Fibroblast of mammary gland (primary cell): ENCODE data around the gene LTV1.
A peak's percentile ranks its signal among the peaks of the same experiment; 100 is the strongest.

ENCODE experiments used
- DNase-seq: peaks from one replicate; pipeline ENCODE4 v3.0.0-alpha.2; 2010; ENCODE audit warnings: low read depth
- H3K4me3 ChIP-seq: 2 replicates; pipeline ENCODE4 v1.5.1; 2011; ENCODE audit warnings: low read depth, mild to moderate bottlenecking, low read length, moderate library complexity; ENCODE audit not compliant: control insufficient read depth
- CTCF ChIP-seq: conservative IDR thresholded peaks from 2 replicates; pipeline ENCODE4 v1.5.1; 2011; ENCODE audit warnings: low read depth, low read length, inconsistent platforms; ENCODE audit not compliant: control insufficient read depth, insufficient read depth

LTV1 gene

GRCh38 chr6:143878272-143878760, 35.2 kb downstream of the LTV1 start:
- DNase-seq = peak; percentile 21
- H3K4me3 ChIP-seq = no peak overlapping the region
- TF ChIP-seq CTCF = no peak

- no peak overlapping the region for H3K4me3 ChIP-seq
- DNase-seq = no peak
- no peak for TF ChIP-seq CTCF
Measured at GRCh38 chr6:143880412-143880811, 37.3 kb downstream of the LTV1 start.

- DNase-seq = no peak
- no peak for TF ChIP-seq CTCF
- H3K4me3 ChIP-seq = no peak overlapping the region
Measured at GRCh38 chr6:143882401-143882930, 39.3 kb downstream of the LTV1 start.

- no peak for TF ChIP-seq CTCF
- peak; percentile 64 for DNase-seq
- H3K4me3 ChIP-seq = no peak overlapping the region
Measured at GRCh38 chr6:143884216-143884900, 41.2 kb downstream of the LTV1 start.

GRCh38 chr6:143885116-143885515, 42.0 kb downstream of the LTV1 start:
- TF ChIP-seq CTCF = no peak
- DNase-seq = no peak
- H3K4me3 ChIP-seq = no peak overlapping the region

GRCh38 chr6:143894655-143895054, 51.5 kb downstream of the LTV1 start:
- no peak for TF ChIP-seq CTCF
- H3K4me3 ChIP-seq = no peak overlapping the region
- DNase-seq = no peak
